GM13977 (cell line): ENCODE measurements around the gene TMEFF2.

Source experiments
- DNase-seq: peaks from one replicate; pipeline ENCODE4 v3.0.0; 2012; ENCODE audit warnings: low spot score
- in situ Hi-C: fragments of 300-500 bp; cut with MboI; formaldehyde crosslinking; loops from one replicate; pipeline ENCODE4 v1.12.0; 2022; ENCODE audit warnings: low sequenced_read_pairs, low pct_unique_long_range_greater_than_20kb, mixed read lengths, inconsistent platforms; ENCODE audit not compliant: unreplicated experiment
- TF ChIP-seq, protein P1 (sequence below): IDR thresholded peaks from 2 replicates; pipeline ENCODE4 v1.5.1; 2012; ENCODE audit warnings: mild to moderate bottlenecking, control low read depth; ENCODE audit not compliant: insufficient read depth; ENCODE audit errors: extremely low read depth, missing control alignments

Gene TMEFF2, protein sequence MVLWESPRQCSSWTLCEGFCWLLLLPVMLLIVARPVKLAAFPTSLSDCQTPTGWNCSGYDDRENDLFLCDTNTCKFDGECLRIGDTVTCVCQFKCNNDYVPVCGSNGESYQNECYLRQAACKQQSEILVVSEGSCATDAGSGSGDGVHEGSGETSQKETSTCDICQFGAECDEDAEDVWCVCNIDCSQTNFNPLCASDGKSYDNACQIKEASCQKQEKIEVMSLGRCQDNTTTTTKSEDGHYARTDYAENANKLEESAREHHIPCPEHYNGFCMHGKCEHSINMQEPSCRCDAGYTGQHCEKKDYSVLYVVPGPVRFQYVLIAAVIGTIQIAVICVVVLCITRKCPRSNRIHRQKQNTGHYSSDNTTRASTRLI

DNA sequence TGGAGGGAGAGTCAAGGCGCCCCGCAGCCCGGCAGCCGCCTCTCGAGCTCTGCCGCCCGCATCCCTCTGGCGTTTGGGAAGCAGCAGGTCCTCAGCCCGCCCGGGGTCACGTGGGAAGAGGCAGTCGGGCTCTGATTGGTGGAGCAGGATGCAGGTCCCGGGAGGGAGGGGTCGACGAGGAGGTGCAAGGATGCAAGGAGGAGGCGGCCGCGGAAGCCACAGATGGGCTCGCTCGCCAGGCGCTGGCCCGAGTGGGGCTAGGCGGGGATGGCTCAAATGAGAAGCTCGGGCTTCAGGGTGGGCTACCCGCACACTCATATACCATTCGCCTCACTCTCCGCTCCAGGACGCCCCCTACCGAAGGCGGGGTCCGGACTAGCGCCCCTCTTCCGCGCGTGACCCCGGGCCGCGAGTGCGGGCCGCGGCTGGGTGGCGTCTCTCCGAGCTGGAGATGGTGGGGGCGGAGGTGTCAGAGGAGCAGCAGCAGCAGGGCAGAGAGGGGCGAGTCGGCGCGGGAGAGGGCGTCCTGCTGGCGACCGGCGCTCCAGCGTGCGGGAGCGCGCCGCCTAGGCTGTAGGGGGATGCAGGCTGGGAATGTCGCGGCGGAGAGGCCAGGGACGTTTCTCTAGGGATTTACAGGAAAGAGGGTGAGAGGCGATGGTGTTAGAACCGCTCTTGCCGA, at the start of gene TMEFF2:
Gene TMEFF2, minus strand, starts transcription at position 68 of the 682 bp plus-strand sequence. CDS start 409 bp downstream, outside the sequence.
- TF ChIP-seq, protein P1, sequence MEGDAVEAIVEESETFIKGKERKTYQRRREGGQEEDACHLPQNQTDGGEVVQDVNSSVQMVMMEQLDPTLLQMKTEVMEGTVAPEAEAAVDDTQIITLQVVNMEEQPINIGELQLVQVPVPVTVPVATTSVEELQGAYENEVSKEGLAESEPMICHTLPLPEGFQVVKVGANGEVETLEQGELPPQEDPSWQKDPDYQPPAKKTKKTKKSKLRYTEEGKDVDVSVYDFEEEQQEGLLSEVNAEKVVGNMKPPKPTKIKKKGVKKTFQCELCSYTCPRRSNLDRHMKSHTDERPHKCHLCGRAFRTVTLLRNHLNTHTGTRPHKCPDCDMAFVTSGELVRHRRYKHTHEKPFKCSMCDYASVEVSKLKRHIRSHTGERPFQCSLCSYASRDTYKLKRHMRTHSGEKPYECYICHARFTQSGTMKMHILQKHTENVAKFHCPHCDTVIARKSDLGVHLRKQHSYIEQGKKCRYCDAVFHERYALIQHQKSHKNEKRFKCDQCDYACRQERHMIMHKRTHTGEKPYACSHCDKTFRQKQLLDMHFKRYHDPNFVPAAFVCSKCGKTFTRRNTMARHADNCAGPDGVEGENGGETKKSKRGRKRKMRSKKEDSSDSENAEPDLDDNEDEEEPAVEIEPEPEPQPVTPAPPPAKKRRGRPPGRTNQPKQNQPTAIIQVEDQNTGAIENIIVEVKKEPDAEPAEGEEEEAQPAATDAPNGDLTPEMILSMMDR, result peak; percentile 26
- in situ Hi-C loops, result no loop called here
- peak; percentile 67 for DNase-seq

DNA sequence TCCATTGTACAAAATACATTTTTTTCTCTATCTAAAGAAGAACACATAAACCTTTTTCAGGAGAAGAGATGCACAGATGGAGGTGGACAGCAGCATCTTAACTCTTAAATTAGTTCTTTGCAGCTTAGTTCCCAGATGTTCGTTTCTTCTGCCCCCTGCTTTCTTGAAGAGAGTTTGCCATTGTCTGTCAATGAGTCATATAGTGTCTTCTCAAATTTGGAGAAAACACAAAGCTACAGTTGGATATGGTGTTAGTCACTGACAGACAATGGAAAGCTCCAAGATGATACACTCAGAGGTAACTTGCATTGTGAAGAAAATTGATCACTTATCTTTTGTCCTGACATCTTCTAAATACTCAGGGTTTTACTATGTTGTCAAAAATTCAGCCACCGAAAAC, 48.8 kb upstream of the TMEFF2 start:
- in situ Hi-C loops, result no loop called here
- DNase-seq, result no peak
- TF ChIP-seq, protein P1, result no peak

DNA sequence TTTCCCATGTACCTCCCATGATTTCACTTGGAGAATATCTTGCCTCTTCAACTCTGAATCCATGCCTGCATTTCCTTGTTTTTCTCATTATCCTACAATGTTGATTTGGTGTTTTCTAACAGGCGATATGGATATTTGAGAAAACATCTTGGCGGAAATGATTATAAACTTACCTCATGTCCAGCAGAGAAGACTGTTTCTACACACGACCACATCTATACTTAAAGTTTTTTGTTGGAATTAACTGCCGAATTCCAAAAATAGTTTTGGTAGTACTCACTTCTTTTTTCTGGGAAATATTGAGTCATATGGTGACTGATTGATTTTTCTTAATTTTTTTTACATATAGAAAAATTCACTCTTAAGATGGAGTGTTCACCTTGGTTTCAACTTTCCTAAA, 41.4 kb upstream of the TMEFF2 start:
- DNase-seq, result no peak
- in situ Hi-C loops, result no loop called here
- TF ChIP-seq, protein P1, result no peak

DNA sequence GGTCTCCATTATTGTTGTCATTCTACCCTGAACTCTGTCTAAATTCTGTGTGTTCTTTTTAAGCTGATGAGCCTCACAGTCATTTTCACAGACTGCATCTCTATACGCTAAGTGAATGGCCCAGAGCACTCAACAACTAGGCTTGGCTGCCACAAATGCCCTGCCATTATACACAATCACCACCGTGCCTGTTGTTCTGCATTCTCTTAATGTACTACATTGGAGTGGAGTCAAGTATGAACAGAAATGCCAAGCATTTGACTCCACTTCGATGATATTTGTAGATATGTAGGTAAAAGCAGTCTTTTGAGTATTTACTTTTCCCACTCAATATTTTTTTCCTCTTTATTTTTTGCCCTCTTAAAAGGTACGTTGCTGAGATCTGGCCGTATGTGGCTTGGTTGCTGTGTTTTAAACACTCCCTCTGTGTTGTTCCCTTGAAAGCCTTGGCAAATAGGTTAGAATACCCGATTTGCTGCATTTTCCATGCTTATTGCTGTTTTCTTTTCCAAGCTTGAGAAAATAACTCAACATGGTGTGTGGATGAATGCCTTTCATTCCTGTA, 36.2 kb upstream of the TMEFF2 start:
- TF ChIP-seq, protein P1, result no peak
- DNase-seq, result no peak

DNA sequence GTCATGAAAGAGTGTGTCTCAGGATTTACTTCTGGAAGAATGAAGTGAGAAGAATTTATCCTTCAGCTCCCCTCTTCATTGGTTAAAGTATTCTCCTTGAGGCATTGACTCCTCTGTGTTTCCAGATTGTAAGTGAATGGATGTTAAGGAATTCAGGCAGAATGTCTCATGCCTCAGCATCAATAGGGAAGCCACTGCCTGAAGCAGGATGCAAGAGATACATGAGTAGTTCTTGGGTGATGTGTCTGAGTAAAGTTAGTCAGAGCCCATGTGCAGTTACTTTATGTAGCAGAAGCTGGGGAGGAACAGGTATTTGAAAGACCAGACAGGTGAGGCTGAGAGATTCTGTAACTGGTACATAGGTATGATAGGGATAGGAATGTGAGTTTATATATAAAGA, 34.0 kb upstream of the TMEFF2 start:
- no peak for DNase-seq
- in situ Hi-C loops, result no loop called here
- TF ChIP-seq, protein P1, result no peak

More for the DNA sequence above, 36.2 kb upstream of the TMEFF2 start:
- in situ Hi-C loops, result no loop called here

DNA sequence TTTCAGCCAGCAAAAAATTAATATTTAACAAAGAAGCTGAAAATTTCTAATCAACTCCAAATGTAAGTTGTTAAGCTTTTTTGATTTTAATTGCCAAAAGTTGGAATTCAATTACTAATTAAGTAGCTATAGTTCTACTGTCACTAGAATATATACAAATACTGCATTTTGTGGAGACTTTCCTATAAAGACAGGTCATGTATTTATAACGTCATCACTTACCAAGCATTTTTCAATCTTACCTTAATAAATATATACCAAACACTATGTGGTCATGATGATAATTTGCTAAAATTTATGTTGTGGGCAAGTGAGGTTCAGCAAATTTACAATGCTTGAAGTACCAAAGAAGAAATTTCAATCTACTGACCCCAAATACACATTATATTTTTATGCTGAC, 24.2 kb upstream of the TMEFF2 start:
- TF ChIP-seq, protein P1, result no peak
- in situ Hi-C loops, result no loop called here
- no peak for DNase-seq
